Measurements from ENCODE around the gene GPR12.
"Not testable (repeated sequence)": the region's sequence is repeated elsewhere in the genome, so short reads cannot be mapped to it uniquely, and the experiment has no call there.

Gene GPR12

GRCh38 chr13:26742691-26743358 lies 17.8 kb downstream of the GPR12 start:
- Histone ChIP-seq H3K4me3 (ENCODE audit: low read depth in 1 of 2, low read length in 2 of 2) (no peak overlapping the region), H3K27ac (ENCODE audit: low read length) (no peak overlapping the region), H3K27me3 (ENCODE audit: low read depth, low read length) (no peaks in the 10 kb centered on the region), H3K4me1 (ENCODE audit: control insufficient read depth in 1 of 2, insufficient read depth in 2 of 2, low read length in 2 of 2) (no peaks in the 10 kb centered on the region), H3K36me3 (ENCODE audit: control insufficient read depth in 1 of 2, insufficient read depth in 2 of 2, low read length in 2 of 2) (no peaks in the 10 kb centered on the region), H3K9me3 (ENCODE audit: control insufficient read depth in 1 of 2, low read length in 2 of 2) (no peaks in the 10 kb centered on the region)

- Histone ChIP-seq H3K4me1 (ENCODE audit: control insufficient read depth in 1 of 2, insufficient read depth in 2 of 2, low read length in 2 of 2) (no peaks in the 10 kb centered on the region), H3K9me3 (ENCODE audit: control insufficient read depth in 1 of 2, low read length in 2 of 2) (no peaks in the 10 kb centered on the region), H3K27ac (ENCODE audit: low read length) (no peak overlapping the region), H3K27me3 (ENCODE audit: low read depth, low read length) (no peaks in the 10 kb centered on the region), H3K36me3 (ENCODE audit: control insufficient read depth in 1 of 2, insufficient read depth in 2 of 2, low read length in 2 of 2) (no peaks in the 10 kb centered on the region), H3K4me3 (ENCODE audit: low read depth in 1 of 2, low read length in 2 of 2) (no peak overlapping the region)
Observed at GRCh38 chr13:26735677-26736076, 24.9 kb downstream of the GPR12 start.

GRCh38 chr13:26727633-26728032 lies 33.0 kb downstream of the GPR12 start:
- no peaks in the 10 kb centered on the region for H3K36me3 ChIP-seq (ENCODE audit: control insufficient read depth in 1 of 2, insufficient read depth in 2 of 2, low read length in 2 of 2)
- H3K4me3 ChIP-seq (ENCODE audit: low read depth in 1 of 2, low read length in 2 of 2), result no peak overlapping the region
- no peaks in the 10 kb centered on the region for H3K9me3 ChIP-seq (ENCODE audit: control insufficient read depth in 1 of 2, low read length in 2 of 2)
- no peak overlapping the region for H3K27ac ChIP-seq (ENCODE audit: low read length)
- no peaks in the 10 kb centered on the region for H3K27me3 ChIP-seq (ENCODE audit: low read depth, low read length)
- no peaks in the 10 kb centered on the region for H3K4me1 ChIP-seq (ENCODE audit: control insufficient read depth in 1 of 2, insufficient read depth in 2 of 2, low read length in 2 of 2)

- no peaks in the 10 kb centered on the region for H3K27me3 ChIP-seq (ENCODE audit: low read depth, low read length)
- H3K9me3 ChIP-seq (ENCODE audit: control insufficient read depth in 1 of 2, low read length in 2 of 2), result no peaks in the 10 kb centered on the region
- H3K4me1 ChIP-seq (ENCODE audit: control insufficient read depth in 1 of 2, insufficient read depth in 2 of 2, low read length in 2 of 2), result no peaks in the 10 kb centered on the region
- H3K27ac ChIP-seq (ENCODE audit: low read length), result no peak overlapping the region
- no peaks in the 10 kb centered on the region for H3K36me3 ChIP-seq (ENCODE audit: control insufficient read depth in 1 of 2, insufficient read depth in 2 of 2, low read length in 2 of 2)
- no peak overlapping the region for H3K4me3 ChIP-seq (ENCODE audit: low read depth in 1 of 2, low read length in 2 of 2)
Observed at GRCh38 chr13:26727122-26727521, 33.5 kb downstream of the GPR12 start.

GRCh38 chr13:26726684-26727083 lies 33.9 kb downstream of the GPR12 start:
- Histone ChIP-seq H3K4me1 (ENCODE audit: control insufficient read depth in 1 of 2, insufficient read depth in 2 of 2, low read length in 2 of 2) (no peaks in the 10 kb centered on the region), H3K9me3 (ENCODE audit: control insufficient read depth in 1 of 2, low read length in 2 of 2) (no peaks in the 10 kb centered on the region), H3K36me3 (ENCODE audit: control insufficient read depth in 1 of 2, insufficient read depth in 2 of 2, low read length in 2 of 2) (no peaks in the 10 kb centered on the region), H3K4me3 (ENCODE audit: low read depth in 1 of 2, low read length in 2 of 2) (no peak overlapping the region), H3K27me3 (ENCODE audit: low read depth, low read length) (no peaks in the 10 kb centered on the region), H3K27ac (ENCODE audit: low read length) (no peak overlapping the region)

- not testable (repeated sequence) for H3K9me3 ChIP-seq (ENCODE audit: control insufficient read depth in 1 of 2, low read length in 2 of 2); H3K4me3 ChIP-seq (ENCODE audit: low read depth in 1 of 2, low read length in 2 of 2); H3K36me3 ChIP-seq (ENCODE audit: control insufficient read depth in 1 of 2, insufficient read depth in 2 of 2, low read length in 2 of 2); H3K27me3 ChIP-seq (ENCODE audit: low read depth, low read length); H3K4me1 ChIP-seq (ENCODE audit: control insufficient read depth in 1 of 2, insufficient read depth in 2 of 2, low read length in 2 of 2); H3K27ac ChIP-seq (ENCODE audit: low read length)
Observed at GRCh38 chr13:26723620-26724019, 37.0 kb downstream of the GPR12 start.

- no peaks in the 10 kb centered on the region for H3K9me3 ChIP-seq (ENCODE audit: control insufficient read depth in 1 of 2, low read length in 2 of 2)
- no peak overlapping the region for H3K27ac ChIP-seq (ENCODE audit: low read length)
- no peaks in the 10 kb centered on the region for H3K4me1 ChIP-seq (ENCODE audit: control insufficient read depth in 1 of 2, insufficient read depth in 2 of 2, low read length in 2 of 2)
- H3K4me3 ChIP-seq (ENCODE audit: low read depth in 1 of 2, low read length in 2 of 2), result no peak overlapping the region
- no peaks in the 10 kb centered on the region for H3K27me3 ChIP-seq (ENCODE audit: low read depth, low read length)
- H3K36me3 ChIP-seq (ENCODE audit: control insufficient read depth in 1 of 2, insufficient read depth in 2 of 2, low read length in 2 of 2), result no peaks in the 10 kb centered on the region
Observed at GRCh38 chr13:26722321-26722720, 38.3 kb downstream of the GPR12 start.

- Histone ChIP-seq H3K27ac (ENCODE audit: low read length) (no peak overlapping the region), H3K27me3 (ENCODE audit: low read depth, low read length) (no peaks in the 10 kb centered on the region), H3K4me3 (ENCODE audit: low read depth in 1 of 2, low read length in 2 of 2) (no peak overlapping the region), H3K36me3 (ENCODE audit: control insufficient read depth in 1 of 2, insufficient read depth in 2 of 2, low read length in 2 of 2) (no peaks in the 10 kb centered on the region), H3K4me1 (ENCODE audit: control insufficient read depth in 1 of 2, insufficient read depth in 2 of 2, low read length in 2 of 2) (no peaks in the 10 kb centered on the region), H3K9me3 (ENCODE audit: control insufficient read depth in 1 of 2, low read length in 2 of 2) (no peaks in the 10 kb centered on the region)
Observed at GRCh38 chr13:26721251-26722121, 39.1 kb downstream of the GPR12 start.

GRCh38 chr13:26719356-26719945 lies 41.1 kb downstream of the GPR12 start:
- no peaks in the 10 kb centered on the region for H3K9me3 ChIP-seq (ENCODE audit: control insufficient read depth in 1 of 2, low read length in 2 of 2)
- no peak overlapping the region for H3K4me3 ChIP-seq (ENCODE audit: low read depth in 1 of 2, low read length in 2 of 2)
- H3K36me3 ChIP-seq (ENCODE audit: control insufficient read depth in 1 of 2, insufficient read depth in 2 of 2, low read length in 2 of 2), result no peaks in the 10 kb centered on the region
- no peak overlapping the region for H3K27ac ChIP-seq (ENCODE audit: low read length)
- no peaks in the 10 kb centered on the region for H3K27me3 ChIP-seq (ENCODE audit: low read depth, low read length)
- H3K4me1 ChIP-seq (ENCODE audit: control insufficient read depth in 1 of 2, insufficient read depth in 2 of 2, low read length in 2 of 2), result no peaks in the 10 kb centered on the region

- H3K9me3 ChIP-seq (ENCODE audit: control insufficient read depth in 1 of 2, low read length in 2 of 2), result no peaks in the 10 kb centered on the region
- H3K4me1 ChIP-seq (ENCODE audit: control insufficient read depth in 1 of 2, insufficient read depth in 2 of 2, low read length in 2 of 2), result no peaks in the 10 kb centered on the region
- H3K36me3 ChIP-seq (ENCODE audit: control insufficient read depth in 1 of 2, insufficient read depth in 2 of 2, low read length in 2 of 2), result no peaks in the 10 kb centered on the region
- no peaks in the 10 kb centered on the region for H3K27me3 ChIP-seq (ENCODE audit: low read depth, low read length)
- H3K4me3 ChIP-seq (ENCODE audit: low read depth in 1 of 2, low read length in 2 of 2), result no peak overlapping the region
- H3K27ac ChIP-seq (ENCODE audit: low read length), result no peak overlapping the region
Observed at GRCh38 chr13:26718872-26719271, 41.7 kb downstream of the GPR12 start.

- no peak overlapping the region for H3K27ac ChIP-seq (ENCODE audit: low read length)
- no peaks in the 10 kb centered on the region for H3K27me3 ChIP-seq (ENCODE audit: low read depth, low read length)
- no peaks in the 10 kb centered on the region for H3K36me3 ChIP-seq (ENCODE audit: control insufficient read depth in 1 of 2, insufficient read depth in 2 of 2, low read length in 2 of 2)
- no peak overlapping the region for H3K4me3 ChIP-seq (ENCODE audit: low read depth in 1 of 2, low read length in 2 of 2)
- no peaks in the 10 kb centered on the region for H3K4me1 ChIP-seq (ENCODE audit: control insufficient read depth in 1 of 2, insufficient read depth in 2 of 2, low read length in 2 of 2)
- H3K9me3 ChIP-seq (ENCODE audit: control insufficient read depth in 1 of 2, low read length in 2 of 2), result no peaks in the 10 kb centered on the region
Observed at GRCh38 chr13:26718146-26718545, 42.4 kb downstream of the GPR12 start.
